ENCODE results near the gene CCDC43. TPM values are rescaled to one million over a fixed set of nuclear protein-coding genes. Genes with fewer than 3 reads are reported as not detected.

CCDC43 gene
- total and polyA plus RNA-seq, 2 of the 13 experiments (the other 11 are each of a cell fraction or from before 2014, with no cell fraction given), result 17.5 to 94.8 TPM

GRCh38 chr17:44708401-44709263 is 19.1 kb upstream of the CCDC43 start, which contains the start of gene DBF4B (continued):
- TF ChIP-seq ZBTB4 (CRISPR knock-in tag; IDR thresholded peaks at IDR 0.05; ENCODE audit: borderline replicate concordance) (peak; percentile 78; the same call in 1 of the 2 replicates), BRD4 (CRISPR knock-in tag; IDR thresholded peaks at IDR 0.05) (peak; percentile 56; the same call in 1 of the 2 replicates), AHR (CRISPR knock-in tag; IDR thresholded peaks at IDR 0.05) (peak; percentile 20; the same call in 1 of the 2 replicates), HDAC2 (CRISPR knock-in tag; IDR thresholded peaks at IDR 0.05) (peak; percentile 88), DRAP1 (CRISPR knock-in tag; IDR thresholded peaks at IDR 0.05) (peak; percentile 81), TAF15 (IDR thresholded peaks at IDR 0.05; ENCODE audit: low read depth, low read length, poor library complexity, severe bottlenecking) (no peak), ZNF382 (CRISPR knock-in tag; IDR thresholded peaks at IDR 0.05; ENCODE audit: borderline replicate concordance) (no peak), TRIM24 (CRISPR knock-in tag; IDR thresholded peaks at IDR 0.05) (no peak), ZNF747 (CRISPR knock-in tag; IDR thresholded peaks at IDR 0.05; ENCODE audit: borderline replicate concordance) (no peak; the same call in 1 of the 2 replicates), ZNF317 (CRISPR knock-in tag; IDR thresholded peaks at IDR 0.05) (peak; percentile 86; the same call in 1 of the 2 replicates), ZNF558 (CRISPR knock-in tag; IDR thresholded peaks at IDR 0.05; ENCODE audit: borderline replicate concordance) (no peak), NR0B2 (CRISPR knock-in tag; IDR thresholded peaks at IDR 0.05) (peak; percentile 74), ZBTB7A (CRISPR knock-in tag; IDR thresholded peaks at IDR 0.05) (peak; percentile 88), ZBTB1 (CRISPR knock-in tag; IDR thresholded peaks at IDR 0.05; ENCODE audit: borderline replicate concordance) (no peak), XBP1 (CRISPR knock-in tag; IDR thresholded peaks at IDR 0.05) (no peak), RFXAP (CRISPR knock-in tag; IDR thresholded peaks at IDR 0.05; ENCODE audit: borderline replicate concordance) (0 out of 2 replicates have a peak, but pooled peaks have one; percentile 25), ZNF776 (CRISPR knock-in tag; IDR thresholded peaks at IDR 0.05) (peak; percentile 96), TMF1 (CRISPR knock-in tag; IDR thresholded peaks at IDR 0.05; ENCODE audit: low read depth) (0 out of 2 replicates have a peak, but pooled peaks have one; percentile 69), ZNF367 (CRISPR knock-in tag; IDR thresholded peaks at IDR 0.05; ENCODE audit: borderline replicate concordance) (no peak; the same call in 1 of the 2 replicates), ZNF691 (CRISPR knock-in tag; IDR thresholded peaks at IDR 0.05; ENCODE audit: borderline replicate concordance, low read depth) (peak; percentile 73; the same call in 1 of the 2 replicates), IRF1 (CRISPR knock-in tag; IDR thresholded peaks at IDR 0.05; ENCODE audit: low read depth) (no peak), ZNF782 (CRISPR knock-in tag; IDR thresholded peaks at IDR 0.05; ENCODE audit: borderline replicate concordance) (no peak), KLF6 (CRISPR knock-in tag; IDR thresholded peaks at IDR 0.05) (peak; percentile 47), DMAP1 (CRISPR knock-in tag; IDR thresholded peaks at IDR 0.05) (peak; percentile 78; the same call in 1 of the 2 replicates)
